WTC11 (cell line): ENCODE data around the gene DDX28. TPM values are rescaled to one million over a fixed set of nuclear protein-coding genes. Genes with fewer than 3 reads are reported as not detected.

Source experiments
- ATAC-seq: fragments of 200-7000 bp; cut with Tn5 transposase; 2 replicates; pipeline ENCODE4 v1.10.0; 2021; ENCODE audit warnings: mild to moderate bottlenecking, moderate library complexity
- CTCF ChIA-PET: fragments of 300-600 bp; sonication (Branson Sonifier 250); formaldehyde crosslinking; loops from one replicate; lab custom pipeline; 2021; ENCODE audit warnings: antibody characterized with exemption; lab: Charles Lee
- POLR2A ChIA-PET: fragments of 350-600 bp; sonication (Branson Sonifier 250); formaldehyde crosslinking; loops from one replicate; lab custom pipeline; 2021; ENCODE audit warnings: antibody characterized with exemption; lab: Charles Lee
- DNase-seq: peaks from one replicate; pipeline ENCODE4 v3.0.0; 2021; ENCODE audit warnings: low spot score
- H3K27ac Mint-ChIP-seq: 2 replicates; pipeline ENCODE4 v1.8.0; 2021; ENCODE audit warnings: mixed read lengths
- H3K27me3 Mint-ChIP-seq: 2 replicates; pipeline ENCODE4 v1.8.0; 2021; ENCODE audit warnings: low read depth, mild to moderate bottlenecking, moderate library complexity, mixed read lengths
- H3K36me3 Mint-ChIP-seq: 2 replicates; pipeline ENCODE4 v1.8.0; 2021; ENCODE audit warnings: mixed read lengths
- H3K4me1 Mint-ChIP-seq: 2 replicates; pipeline ENCODE4 v1.8.0; 2022; ENCODE audit warnings: mixed read lengths
- H3K4me3 Mint-ChIP-seq: 2 replicates; pipeline ENCODE4 v1.8.0; 2021; ENCODE audit warnings: mild to moderate bottlenecking, moderate library complexity, mixed read lengths
- H3K9me3 Mint-ChIP-seq: 2 replicates; pipeline ENCODE4 v1.8.0; 2021; ENCODE audit warnings: mixed read lengths
- CREB1 ChIP-seq: sonication (generic); formaldehyde crosslinking; IDR thresholded peaks from 2 replicates; pipeline ENCODE4 v1.8.0; 2023; ENCODE audit warnings: mild to moderate bottlenecking, missing genetic modification reagents
- ERG ChIP-seq: fragments of 250-450 bp; sonication (Bioruptor Pico); IDR thresholded peaks from 2 replicates; pipeline ENCODE4 v1.8.0; 2021; ENCODE audit warnings: mild to moderate bottlenecking
- ETV6 ChIP-seq: sonication (generic); formaldehyde crosslinking; IDR thresholded peaks from 2 replicates; pipeline ENCODE4 v1.8.1; 2022; ENCODE audit warnings: mild to moderate bottlenecking, missing genetic modification reagents
- FOXK1 ChIP-seq: sonication (generic); formaldehyde crosslinking; IDR thresholded peaks from 2 replicates; pipeline ENCODE4 v1.8.0; 2022; ENCODE audit warnings: mild to moderate bottlenecking, moderate library complexity, missing genetic modification reagents
- HMGA2 ChIP-seq: fragments of 250-450 bp; sonication (Bioruptor Pico); IDR thresholded peaks from 2 replicates; pipeline ENCODE4 v1.4.0; 2021; ENCODE audit warnings: mild to moderate bottlenecking, moderate library complexity
- KAT7 ChIP-seq: sonication (generic); formaldehyde crosslinking; IDR thresholded peaks from 2 replicates; pipeline ENCODE4 v1.8.1; 2023; ENCODE audit warnings: missing genetic modification reagents, mild to moderate bottlenecking, borderline replicate concordance
- MYBL2 ChIP-seq: sonication (generic); formaldehyde crosslinking; IDR thresholded peaks from 2 replicates; pipeline ENCODE4 v1.8.1; 2023; ENCODE audit warnings: mild to moderate bottlenecking, moderate library complexity, missing genetic modification reagents
- NR3C1 ChIP-seq: sonication (generic); formaldehyde crosslinking; conservative IDR thresholded peaks from 2 replicates; pipeline ENCODE4 v1.8.1; 2023; ENCODE audit warnings: low read depth, mild to moderate bottlenecking, missing genetic modification reagents
- PREB ChIP-seq: sonication (generic); formaldehyde crosslinking; IDR thresholded peaks from 2 replicates; pipeline ENCODE4 v1.8.1; 2022; ENCODE audit warnings: mild to moderate bottlenecking, missing genetic modification reagents, moderate library complexity, borderline replicate concordance
- RELA ChIP-seq: sonication (generic); formaldehyde crosslinking; IDR thresholded peaks from 2 replicates; pipeline ENCODE4 v1.8.1; 2022; ENCODE audit warnings: missing genetic modification reagents, mild to moderate bottlenecking, borderline replicate concordance
- SOX15 ChIP-seq: fragments of 250-450 bp; sonication (Bioruptor Pico); IDR thresholded peaks from 2 replicates; pipeline ENCODE4 v1.9.0; 2021; ENCODE audit warnings: mild to moderate bottlenecking
- SP1 ChIP-seq: sonication (generic); formaldehyde crosslinking; conservative IDR thresholded peaks from 2 replicates; pipeline ENCODE4 v1.8.1; 2022; ENCODE audit warnings: missing genetic modification reagents
- TP53 ChIP-seq: sonication (generic); formaldehyde crosslinking; IDR thresholded peaks from 2 replicates; pipeline ENCODE4 v1.8.1; 2023; ENCODE audit warnings: mild to moderate bottlenecking, missing genetic modification reagents
- ZMAT4 ChIP-seq: fragments of 250-450 bp; sonication (Bioruptor Pico); IDR thresholded peaks from 2 replicates; pipeline ENCODE4 v1.9.0; 2021; ENCODE audit warnings: mild to moderate bottlenecking
- ZNF121 ChIP-seq: sonication (generic); formaldehyde crosslinking; IDR thresholded peaks from 2 replicates; pipeline ENCODE4 v1.8.0; 2023; ENCODE audit warnings: missing genetic modification reagents
- ZSCAN18 ChIP-seq: fragments of 250-450 bp; sonication (Bioruptor Pico); IDR thresholded peaks from 2 replicates; pipeline ENCODE4 v2.1.2; 2022; ENCODE audit warnings: mild to moderate bottlenecking, moderate library complexity
- total RNA-seq: library from RNA; stranded (reverse); gene quantifications from 3 replicates; pipeline ENCODE4 v1.2.3, GENCODE V29; 2021
- TF ChIP-seq, protein P1 (sequence below): sonication (generic); formaldehyde crosslinking; IDR thresholded peaks from 2 replicates; pipeline ENCODE4 v1.8.0; 2023; ENCODE audit warnings: missing genetic modification reagents, mild to moderate bottlenecking, borderline replicate concordance
- TF ChIP-seq, protein P2 (sequence below): fragments of 250-450 bp; sonication (Bioruptor Pico); IDR thresholded peaks from 2 replicates; pipeline ENCODE4 v1.9.0; 2021; ENCODE audit warnings: mild to moderate bottlenecking, borderline replicate concordance

Gene DDX28
- total RNA-seq, 1 experiment from 2014 or later: 15.2 TPM

DNA sequence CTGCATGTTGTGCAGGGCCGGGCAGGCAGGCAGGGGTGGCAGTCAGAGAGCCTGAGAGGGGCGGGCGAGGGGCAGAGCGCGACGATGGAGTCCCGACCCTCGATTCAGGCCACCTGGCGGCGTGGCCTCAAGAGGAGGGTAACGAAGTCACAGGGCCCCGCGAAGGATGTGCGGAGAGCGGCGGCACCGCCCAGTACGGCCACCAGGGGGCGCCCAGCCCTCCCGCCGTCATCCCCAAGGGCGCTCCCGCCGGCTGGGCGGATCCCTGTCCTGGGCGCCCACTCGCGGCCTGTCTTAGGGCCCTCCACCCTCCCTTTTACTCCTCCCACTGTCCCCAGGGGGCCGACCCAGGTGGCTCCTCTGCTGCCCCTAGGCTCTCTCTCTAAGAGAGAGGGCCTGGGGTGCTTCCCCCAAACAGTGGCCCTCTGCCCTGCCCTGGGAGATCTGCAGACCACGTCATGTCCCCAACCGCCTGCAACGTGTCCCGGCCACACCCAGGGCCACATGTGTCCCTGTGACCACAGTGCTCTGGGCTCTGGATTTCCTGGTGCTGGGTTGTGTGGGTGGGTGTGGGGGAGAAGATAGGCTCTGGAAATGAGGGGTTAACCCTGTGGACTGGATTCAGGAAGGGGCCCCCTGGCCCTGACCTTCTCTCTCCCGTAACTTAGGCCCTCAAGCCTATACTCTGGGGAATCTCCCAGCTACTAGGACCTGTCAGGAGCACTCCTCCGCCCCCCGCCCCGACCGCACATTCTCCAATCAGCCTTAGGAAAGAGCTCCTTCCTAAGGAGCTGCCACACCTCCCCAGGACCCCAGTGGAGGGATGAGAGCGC is 29.6 kb downstream of the DDX28 start (continued):
- TF ChIP-seq, protein P1, sequence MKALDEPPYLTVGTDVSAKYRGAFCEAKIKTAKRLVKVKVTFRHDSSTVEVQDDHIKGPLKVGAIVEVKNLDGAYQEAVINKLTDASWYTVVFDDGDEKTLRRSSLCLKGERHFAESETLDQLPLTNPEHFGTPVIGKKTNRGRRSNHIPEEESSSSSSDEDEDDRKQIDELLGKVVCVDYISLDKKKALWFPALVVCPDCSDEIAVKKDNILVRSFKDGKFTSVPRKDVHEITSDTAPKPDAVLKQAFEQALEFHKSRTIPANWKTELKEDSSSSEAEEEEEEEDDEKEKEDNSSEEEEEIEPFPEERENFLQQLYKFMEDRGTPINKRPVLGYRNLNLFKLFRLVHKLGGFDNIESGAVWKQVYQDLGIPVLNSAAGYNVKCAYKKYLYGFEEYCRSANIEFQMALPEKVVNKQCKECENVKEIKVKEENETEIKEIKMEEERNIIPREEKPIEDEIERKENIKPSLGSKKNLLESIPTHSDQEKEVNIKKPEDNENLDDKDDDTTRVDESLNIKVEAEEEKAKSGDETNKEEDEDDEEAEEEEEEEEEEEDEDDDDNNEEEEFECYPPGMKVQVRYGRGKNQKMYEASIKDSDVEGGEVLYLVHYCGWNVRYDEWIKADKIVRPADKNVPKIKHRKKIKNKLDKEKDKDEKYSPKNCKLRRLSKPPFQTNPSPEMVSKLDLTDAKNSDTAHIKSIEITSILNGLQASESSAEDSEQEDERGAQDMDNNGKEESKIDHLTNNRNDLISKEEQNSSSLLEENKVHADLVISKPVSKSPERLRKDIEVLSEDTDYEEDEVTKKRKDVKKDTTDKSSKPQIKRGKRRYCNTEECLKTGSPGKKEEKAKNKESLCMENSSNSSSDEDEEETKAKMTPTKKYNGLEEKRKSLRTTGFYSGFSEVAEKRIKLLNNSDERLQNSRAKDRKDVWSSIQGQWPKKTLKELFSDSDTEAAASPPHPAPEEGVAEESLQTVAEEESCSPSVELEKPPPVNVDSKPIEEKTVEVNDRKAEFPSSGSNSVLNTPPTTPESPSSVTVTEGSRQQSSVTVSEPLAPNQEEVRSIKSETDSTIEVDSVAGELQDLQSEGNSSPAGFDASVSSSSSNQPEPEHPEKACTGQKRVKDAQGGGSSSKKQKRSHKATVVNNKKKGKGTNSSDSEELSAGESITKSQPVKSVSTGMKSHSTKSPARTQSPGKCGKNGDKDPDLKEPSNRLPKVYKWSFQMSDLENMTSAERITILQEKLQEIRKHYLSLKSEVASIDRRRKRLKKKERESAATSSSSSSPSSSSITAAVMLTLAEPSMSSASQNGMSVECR: no peak
- no peak for TF ChIP-seq KAT7 (CRISPR knock-in tag)
- TF ChIP-seq ZMAT4: no peak
- no peak for TF ChIP-seq MYBL2 (CRISPR knock-in tag)
- TF ChIP-seq, protein P2, sequence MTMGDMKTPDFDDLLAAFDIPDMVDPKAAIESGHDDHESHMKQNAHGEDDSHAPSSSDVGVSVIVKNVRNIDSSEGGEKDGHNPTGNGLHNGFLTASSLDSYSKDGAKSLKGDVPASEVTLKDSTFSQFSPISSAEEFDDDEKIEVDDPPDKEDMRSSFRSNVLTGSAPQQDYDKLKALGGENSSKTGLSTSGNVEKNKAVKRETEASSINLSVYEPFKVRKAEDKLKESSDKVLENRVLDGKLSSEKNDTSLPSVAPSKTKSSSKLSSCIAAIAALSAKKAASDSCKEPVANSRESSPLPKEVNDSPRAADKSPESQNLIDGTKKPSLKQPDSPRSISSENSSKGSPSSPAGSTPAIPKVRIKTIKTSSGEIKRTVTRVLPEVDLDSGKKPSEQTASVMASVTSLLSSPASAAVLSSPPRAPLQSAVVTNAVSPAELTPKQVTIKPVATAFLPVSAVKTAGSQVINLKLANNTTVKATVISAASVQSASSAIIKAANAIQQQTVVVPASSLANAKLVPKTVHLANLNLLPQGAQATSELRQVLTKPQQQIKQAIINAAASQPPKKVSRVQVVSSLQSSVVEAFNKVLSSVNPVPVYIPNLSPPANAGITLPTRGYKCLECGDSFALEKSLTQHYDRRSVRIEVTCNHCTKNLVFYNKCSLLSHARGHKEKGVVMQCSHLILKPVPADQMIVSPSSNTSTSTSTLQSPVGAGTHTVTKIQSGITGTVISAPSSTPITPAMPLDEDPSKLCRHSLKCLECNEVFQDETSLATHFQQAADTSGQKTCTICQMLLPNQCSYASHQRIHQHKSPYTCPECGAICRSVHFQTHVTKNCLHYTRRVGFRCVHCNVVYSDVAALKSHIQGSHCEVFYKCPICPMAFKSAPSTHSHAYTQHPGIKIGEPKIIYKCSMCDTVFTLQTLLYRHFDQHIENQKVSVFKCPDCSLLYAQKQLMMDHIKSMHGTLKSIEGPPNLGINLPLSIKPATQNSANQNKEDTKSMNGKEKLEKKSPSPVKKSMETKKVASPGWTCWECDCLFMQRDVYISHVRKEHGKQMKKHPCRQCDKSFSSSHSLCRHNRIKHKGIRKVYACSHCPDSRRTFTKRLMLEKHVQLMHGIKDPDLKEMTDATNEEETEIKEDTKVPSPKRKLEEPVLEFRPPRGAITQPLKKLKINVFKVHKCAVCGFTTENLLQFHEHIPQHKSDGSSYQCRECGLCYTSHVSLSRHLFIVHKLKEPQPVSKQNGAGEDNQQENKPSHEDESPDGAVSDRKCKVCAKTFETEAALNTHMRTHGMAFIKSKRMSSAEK (CRISPR knock-in tag): no peak
- TF ChIP-seq TP53 (CRISPR knock-in tag): no peak
- peak; percentile 38; the same call in 1 of the 2 replicates for TF ChIP-seq RELA
- no peak for TF ChIP-seq FOXK1

DNA sequence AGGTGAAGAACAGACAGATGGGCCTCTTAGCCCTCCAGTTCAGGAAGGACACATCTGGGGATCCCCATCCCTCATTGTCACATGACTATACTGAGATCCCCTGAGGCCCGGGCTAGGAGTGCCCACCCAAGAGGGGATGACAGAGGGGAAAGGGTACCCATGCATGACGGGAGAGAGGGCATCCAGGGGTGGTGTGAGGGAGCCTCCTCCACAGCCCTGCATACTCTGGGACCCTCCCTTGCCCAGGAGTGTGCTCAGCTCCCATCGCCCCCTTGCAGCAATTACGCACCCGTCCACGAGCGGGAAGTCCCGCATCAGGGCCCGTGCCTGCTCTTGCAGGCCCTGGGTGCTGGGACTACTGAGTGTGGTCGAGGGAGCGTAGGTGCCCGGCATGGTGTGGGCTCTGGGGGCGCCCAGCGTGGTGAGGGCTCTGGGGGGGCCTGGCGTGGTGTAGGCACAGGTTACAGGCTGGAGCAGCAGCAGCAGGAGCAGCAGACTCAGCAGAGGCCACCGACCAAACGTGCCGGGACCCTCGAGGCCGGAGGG is 30.3 kb downstream of the DDX28 start:
- POLR2A ChIA-PET: no interaction called here
- Mint-ChIP-seq H3K9me3 (no peaks in the 10 kb centered on the region), H3K27me3 (peaks cover 20% of the 10 kb centered on the region), H3K4me1 (no peaks in the 10 kb centered on the region), H3K36me3 (no peaks in the 10 kb centered on the region), H3K4me3 (no peak overlapping the region), H3K27ac (no peak overlapping the region)
- CTCF ChIA-PET: interaction anchor here (0.6 to 1.8 kb wide), 6 partner anchors 12 to 242 kb away, joined by 3 to 9 read pairs (median 4); no protein-coding TSS in a partner anchor
- ATAC-seq: peak; percentile 8; the same call in 1 of the 2 replicates
- no peak for DNase-seq
- TF ChIP-seq ETV6 (CRISPR knock-in tag) (0 out of 2 replicates have a peak, but pooled peaks have one; percentile 14), KAT7 (CRISPR knock-in tag) (no peak)

GRCh38 chr16:67990018-67990386 is 33.0 kb downstream of the DDX28 start:
- no peak for DNase-seq

More at GRCh38 chr16:67990018-67990386, 33.0 kb downstream of the DDX28 start:
- Mint-ChIP-seq H3K27ac (no peak overlapping the region), H3K4me3 (no peak overlapping the region), H3K27me3 (peaks cover 20% of the 10 kb centered on the region), H3K36me3 (no peaks in the 10 kb centered on the region), H3K9me3 (no peaks in the 10 kb centered on the region), H3K4me1 (no peaks in the 10 kb centered on the region)
- ChIA-PET POLR2A (no interaction called here), CTCF (interaction anchor here (0.5 to 0.6 kb wide), 2 partner anchors 51 to 170 kb away, joined by 3 to 5 read pairs; no protein-coding TSS in a partner anchor)
- no peak for TF ChIP-seq SP1 (CRISPR knock-in tag)
- TF ChIP-seq HMGA2 (CRISPR knock-in tag): no peak
- no peak for TF ChIP-seq KAT7 (CRISPR knock-in tag)
- TF ChIP-seq PREB (CRISPR knock-in tag): no peak
- no peak for TF ChIP-seq SOX15 (CRISPR knock-in tag)
- no peak for TF ChIP-seq NR3C1
- TF ChIP-seq ZSCAN18 (CRISPR knock-in tag): no peak
- no peak for TF ChIP-seq ZNF121 (CRISPR knock-in tag)
- TF ChIP-seq ERG: no peak
- TF ChIP-seq CREB1 (CRISPR knock-in tag): no peak
- no peak for ATAC-seq
